22Rv1 (cell line): ENCODE data around the gene FOXL2.

Experiments
- ZFX ChIP-seq: fragments of 450-650 bp; IDR thresholded peaks from 2 replicates; pipeline ENCODE4 v1.6.1; 2017; ENCODE audit warnings: antibody characterized with exemption, borderline replicate concordance
- TF ChIP-seq, protein P1 (sequence below): fragments of 450-650 bp; IDR thresholded peaks from 2 replicates; pipeline ENCODE4 v1.5.1; 2017; ENCODE audit warnings: mild to moderate bottlenecking

DNA sequence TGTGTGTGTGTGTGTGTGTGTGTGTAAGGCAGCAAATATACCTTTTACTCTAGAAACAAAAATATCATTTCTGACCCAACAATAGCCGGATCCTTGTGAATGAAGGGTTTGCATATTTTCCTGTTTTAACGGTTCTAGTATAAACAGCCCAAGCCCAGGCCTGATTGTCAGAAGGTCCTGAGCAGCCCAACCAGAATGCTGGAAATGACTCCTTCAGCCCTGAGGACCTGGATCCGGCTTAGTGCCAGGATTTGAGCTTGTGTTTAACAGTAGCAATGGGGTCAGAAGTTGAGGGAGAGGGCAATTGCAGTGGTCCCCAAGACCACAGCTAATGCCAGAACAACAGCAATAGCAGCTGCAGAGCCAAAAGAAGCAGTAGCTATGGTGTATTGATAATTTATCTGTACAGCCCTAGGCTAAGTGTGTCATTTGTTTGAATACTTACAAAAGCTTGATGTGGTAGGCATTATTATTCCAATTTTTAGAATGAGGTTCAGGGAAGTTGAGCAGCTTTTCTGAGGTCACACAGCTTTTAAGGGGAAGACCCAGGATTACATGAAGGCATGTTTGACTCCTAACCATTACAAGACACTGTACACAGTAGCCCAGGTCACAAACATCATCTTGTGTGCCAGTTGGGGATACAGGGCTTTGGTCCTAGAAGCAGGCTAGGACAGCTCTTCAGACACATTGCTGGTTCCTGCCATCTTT is 12.8 kb downstream of the FOXL2 start:
- TF ChIP-seq, protein P1, sequence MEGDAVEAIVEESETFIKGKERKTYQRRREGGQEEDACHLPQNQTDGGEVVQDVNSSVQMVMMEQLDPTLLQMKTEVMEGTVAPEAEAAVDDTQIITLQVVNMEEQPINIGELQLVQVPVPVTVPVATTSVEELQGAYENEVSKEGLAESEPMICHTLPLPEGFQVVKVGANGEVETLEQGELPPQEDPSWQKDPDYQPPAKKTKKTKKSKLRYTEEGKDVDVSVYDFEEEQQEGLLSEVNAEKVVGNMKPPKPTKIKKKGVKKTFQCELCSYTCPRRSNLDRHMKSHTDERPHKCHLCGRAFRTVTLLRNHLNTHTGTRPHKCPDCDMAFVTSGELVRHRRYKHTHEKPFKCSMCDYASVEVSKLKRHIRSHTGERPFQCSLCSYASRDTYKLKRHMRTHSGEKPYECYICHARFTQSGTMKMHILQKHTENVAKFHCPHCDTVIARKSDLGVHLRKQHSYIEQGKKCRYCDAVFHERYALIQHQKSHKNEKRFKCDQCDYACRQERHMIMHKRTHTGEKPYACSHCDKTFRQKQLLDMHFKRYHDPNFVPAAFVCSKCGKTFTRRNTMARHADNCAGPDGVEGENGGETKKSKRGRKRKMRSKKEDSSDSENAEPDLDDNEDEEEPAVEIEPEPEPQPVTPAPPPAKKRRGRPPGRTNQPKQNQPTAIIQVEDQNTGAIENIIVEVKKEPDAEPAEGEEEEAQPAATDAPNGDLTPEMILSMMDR: no peak
- no peak for TF ChIP-seq ZFX
